Ascending aorta (tissue), 2 donors: ENCODE results near the gene SEZ6L. TPM values are rescaled to one million over a fixed set of nuclear protein-coding genes. Genes with fewer than 3 reads are reported as not detected.

Experiments used
- DNase-seq, 2 donors: peaks; one replicate each; pipeline ENCODE4 v3.0.0-alpha.2; 2019; ENCODE audit warnings: low spot score in 2 of 2
- H3K27ac ChIP-seq, 2 donors: fragments of 200-600 bp; sonication (generic); one replicate each; pipeline ENCODE4 v1.5.1; 2016 to 2017; ENCODE audit warnings: mild to moderate bottlenecking in 1 of 2
- H3K27me3 ChIP-seq: fragments of 200-600 bp; sonication (generic); one replicate; pipeline ENCODE4 v1.5.1; 2017
- H3K36me3 ChIP-seq, 2 donors: fragments of 200-600 bp; sonication (generic); one replicate each; pipeline ENCODE4 v1.5.1; 2016
- H3K4me1 ChIP-seq, 2 donors: fragments of 200-600 bp; sonication (generic); one replicate each; pipeline ENCODE4 v1.5.1; 2016 to 2017; ENCODE audit warnings: mild to moderate bottlenecking in 1 of 2
- H3K4me3 ChIP-seq, 2 donors: fragments of 200-600 bp; sonication (generic); one replicate each; pipeline ENCODE4 v1.5.1; 2016 to 2017; ENCODE audit warnings: mild to moderate bottlenecking in 1 of 2
- H3K9me3 ChIP-seq, 2 donors: fragments of 200-600 bp; sonication (generic); one replicate each; pipeline ENCODE4 v1.5.1; 2016
- CTCF ChIP-seq, 3 experiments: fragments of 200-600 bp in 2 of 3; fragments of 450-650 bp in 1 of 3; sonication (generic) in 2 of 3; IDR thresholded peaks; one replicate each; pipeline ENCODE4 v1.5.1; 2016 to 2019; ENCODE audit warnings: antibody characterized with exemption in 3 of 3, mild to moderate bottlenecking in 1 of 3, moderate library complexity in 1 of 3
- intact Hi-C: fragments of 100-400 bp; cut with DNase I; formaldehyde crosslinking; loops from one replicate; pipeline ENCODE4 v1.15.1; 2023
- total RNA-seq: library from RNA; depleted of rRNA; stranded (reverse); fragments of >200 nt; gene quantifications from one replicate; pipeline ENCODE4 v1.1.0, GENCODE V29; 2016

SEZ6L gene
- total RNA-seq, 1 donor from 2014 or later, result not detected

GRCh38 chr22:26131589-26132154, 37.6 kb upstream of the SEZ6L start:
- Histone ChIP-seq H3K36me3 (no peaks in the 10 kb centered on the region), H3K9me3 (no peaks in the 10 kb centered on the region), H3K27ac (no peak overlapping the region), H3K27me3 (no peaks in the 10 kb centered on the region), H3K4me1 (no peaks in the 10 kb centered on the region), H3K4me3 (no peak overlapping the region)
- intact Hi-C loops, result no loop called here
- DNase-seq, result no peak
- no peak for TF ChIP-seq CTCF (IDR thresholded peaks at IDR 0.05)

- intact Hi-C loops, result no loop called here
- no peaks in the 10 kb centered on the region for H3K27me3 ChIP-seq
These were observed 34.5 kb upstream of the SEZ6L start for GRCh38 chr22:26134654-26135330.

GRCh38 chr22:26135806-26136205, 33.5 kb upstream of the SEZ6L start:
- TF ChIP-seq CTCF (IDR thresholded peaks at IDR 0.05), result no peak
- H3K27me3 ChIP-seq, result no peaks in the 10 kb centered on the region
- DNase-seq, result no peak
- H3K36me3 ChIP-seq, result no peaks in the 10 kb centered on the region
- H3K4me3 ChIP-seq, result no peak overlapping the region
- H3K27ac ChIP-seq, result no peak overlapping the region
- intact Hi-C loops, result no loop called here
- H3K9me3 ChIP-seq, result no peaks in the 10 kb centered on the region
- H3K4me1 ChIP-seq, result no peaks in the 10 kb centered on the region

More at GRCh38 chr22:26134654-26135330, 34.5 kb upstream of the SEZ6L start:
- H3K27ac ChIP-seq, result no peak overlapping the region
- no peaks in the 10 kb centered on the region for H3K4me1 ChIP-seq
- no peaks in the 10 kb centered on the region for H3K9me3 ChIP-seq
- no peak for DNase-seq
- no peak overlapping the region for H3K4me3 ChIP-seq
- no peak for TF ChIP-seq CTCF (IDR thresholded peaks at IDR 0.05)
- no peaks in the 10 kb centered on the region for H3K36me3 ChIP-seq

GRCh38 chr22:26139310-26139709, 30.0 kb upstream of the SEZ6L start:
- no peaks in the 10 kb centered on the region for H3K36me3 ChIP-seq
- no peak for DNase-seq
- intact Hi-C loops, result no loop called here
- no peaks in the 10 kb centered on the region for H3K9me3 ChIP-seq
- no peak for TF ChIP-seq CTCF (IDR thresholded peaks at IDR 0.05)
- no peak overlapping the region for H3K27ac ChIP-seq
- no peaks in the 10 kb centered on the region for H3K27me3 ChIP-seq
- no peak overlapping the region for H3K4me3 ChIP-seq
- no peaks in the 10 kb centered on the region for H3K4me1 ChIP-seq

GRCh38 chr22:26141831-26142230, 27.4 kb upstream of the SEZ6L start:
- TF ChIP-seq CTCF (IDR thresholded peaks at IDR 0.05), result no peak
- Histone ChIP-seq H3K27ac (no peak overlapping the region), H3K9me3 (no peaks in the 10 kb centered on the region), H3K27me3 (no peaks in the 10 kb centered on the region), H3K36me3 (no peaks in the 10 kb centered on the region), H3K4me3 (no peak overlapping the region), H3K4me1 (no peaks in the 10 kb centered on the region)
- no peak for DNase-seq
- intact Hi-C loops, result no loop called here
